DMS53 treated with DMSO at 0.1 percent for 48 hours (cell line): ENCODE data around the gene PLXNC1.
A peak's percentile ranks its signal among the peaks of the same experiment; 100 is the strongest.

Experiments used
- DNase-seq: peaks from one replicate; lab custom pipeline; 2025; ENCODE audit not compliant: unreplicated experiment; lab: John Stamatoyannopoulos, UW

Gene PLXNC1

GRCh38 chr12:94133964-94134795 lies 14.2 kb upstream of the PLXNC1 start:
- DNase-seq = peak; percentile 55

GRCh38 chr12:94135896-94136295 lies 12.5 kb upstream of the PLXNC1 start:
- DNase-seq = no peak

GRCh38 chr12:94139816-94140215 lies 8.6 kb upstream of the PLXNC1 start:
- no peak for DNase-seq

- DNase-seq = peak; percentile 17
Observed at GRCh38 chr12:94140556-94140955, 7.8 kb upstream of the PLXNC1 start.

GRCh38 chr12:94141004-94141764 lies 7.2 kb upstream of the PLXNC1 start:
- DNase-seq = no peak

- DNase-seq = no peak
Observed at GRCh38 chr12:94141892-94142291, 6.5 kb upstream of the PLXNC1 start.

GRCh38 chr12:94143438-94143837 lies 4.9 kb upstream of the PLXNC1 start:
- DNase-seq = no peak

GRCh38 chr12:94143951-94144350 lies 4.4 kb upstream of the PLXNC1 start:
- DNase-seq = no peak

GRCh38 chr12:94144781-94145180 lies 3.6 kb upstream of the PLXNC1 start:
- DNase-seq = no peak

- no peak for DNase-seq
Observed at GRCh38 chr12:94145191-94145983, 3.0 kb upstream of the PLXNC1 start.

- no peak for DNase-seq
Observed at GRCh38 chr12:94146166-94146936, 2.0 kb upstream of the PLXNC1 start.

GRCh38 chr12:94147387-94147990 lies 888 bp upstream of the PLXNC1 start:
- no peak for DNase-seq

- DNase-seq = no peak
Observed at GRCh38 chr12:94148739-94149118, 352 bp downstream of the PLXNC1 start.

- DNase-seq = no peak
Observed at GRCh38 chr12:94149119-94149780, 873 bp downstream of the PLXNC1 start.

- no peak for DNase-seq
Observed at GRCh38 chr12:94149781-94150239, 1.4 kb downstream of the PLXNC1 start.

- DNase-seq = no peak
Observed at GRCh38 chr12:94150240-94151121, 2.1 kb downstream of the PLXNC1 start.

- DNase-seq = no peak
Observed at GRCh38 chr12:94151582-94151981, 3.2 kb downstream of the PLXNC1 start.

- DNase-seq = peak; percentile 28
Observed at GRCh38 chr12:94152292-94153078, 4.1 kb downstream of the PLXNC1 start.
